ENCODE results near the gene RHEBL1.

- TF ChIP-seq CTCF (IDR thresholded peaks at IDR 0.05), result no peak
- TF ChIP-seq EP300 (IDR thresholded peaks at IDR 0.05), result no peak
- no peak for TF ChIP-seq POLR2AphosphoS5 (IDR thresholded peaks at IDR 0.05)
- no peak for TF ChIP-seq POLR2A (IDR thresholded peaks at IDR 0.05)
Observed at GRCh38 chr12:49050507-49051372, 19.0 kb downstream of the RHEBL1 start.

Measured in suprapubic skin (tissue), 4 donors.